GM12872 (cell line): ENCODE results near the gene RPL35.

ENCODE experiments used
- CTCF ChIP-seq: IDR thresholded peaks from 3 replicates; pipeline ENCODE4 v1.5.1; 2011; ENCODE audit warnings: low read depth, mild to moderate bottlenecking, low read length, moderate library complexity; ENCODE audit not compliant: insufficient read depth

The RPL35 gene

GRCh38 chr9:124877021-124877782 lies 15.4 kb upstream of the RPL35 start:
- no peak for TF ChIP-seq CTCF

GRCh38 chr9:124875501-124875900 lies 13.7 kb upstream of the RPL35 start:
- no peak for TF ChIP-seq CTCF

- no peak for TF ChIP-seq CTCF
These were observed 11.9 kb upstream of the RPL35 start for GRCh38 chr9:124873664-124874063.

GRCh38 chr9:124871156-124871561 lies 9.4 kb upstream of the RPL35 start:
- no peak for TF ChIP-seq CTCF

GRCh38 chr9:124870723-124871122 lies 9.0 kb upstream of the RPL35 start:
- no peak for TF ChIP-seq CTCF

GRCh38 chr9:124869986-124870560 lies 8.3 kb upstream of the RPL35 start:
- TF ChIP-seq CTCF, result no peak

- no peak for TF ChIP-seq CTCF
These were observed 7.8 kb upstream of the RPL35 start for GRCh38 chr9:124869466-124869985.
